ENCODE data around the gene PRR29.

The PRR29 gene

GRCh38 chr17:63963123-63963522 is 35.0 kb upstream of the PRR29 start:
- no peak for DNase-seq (ENCODE audit: low read depth, low spot score)
- H3K4me3 ChIP-seq (ENCODE audit: low read depth, low read length) = no peak overlapping the region
- TF ChIP-seq CTCF (IDR thresholded peaks at IDR 0.05; ENCODE audit: low read depth, low read length) = no peak
- in situ Hi-C loops (cut with HindIII; ENCODE audit: low sequenced_read_pairs) = no loop called here

GRCh38 chr17:63966646-63967264 is 31.4 kb upstream of the PRR29 start:
- no peak for TF ChIP-seq CTCF (IDR thresholded peaks at IDR 0.05; ENCODE audit: low read depth, low read length)
- no peak overlapping the region for H3K4me3 ChIP-seq (ENCODE audit: low read depth, low read length)
- DNase-seq (ENCODE audit: low read depth, low spot score) = no peak
- in situ Hi-C loops (cut with HindIII; ENCODE audit: low sequenced_read_pairs) = no loop called here

GRCh38 chr17:63967953-63968352 is 30.2 kb upstream of the PRR29 start:
- DNase-seq (ENCODE audit: low read depth, low spot score) = no peak
- no peak for TF ChIP-seq CTCF (IDR thresholded peaks at IDR 0.05; ENCODE audit: low read depth, low read length)
- in situ Hi-C loops (cut with HindIII; ENCODE audit: low sequenced_read_pairs) = no loop called here
- no peak overlapping the region for H3K4me3 ChIP-seq (ENCODE audit: low read depth, low read length)

GRCh38 chr17:63969278-63969677 is 28.9 kb upstream of the PRR29 start:
- no peak for TF ChIP-seq CTCF (IDR thresholded peaks at IDR 0.05; ENCODE audit: low read depth, low read length)
- no peak overlapping the region for H3K4me3 ChIP-seq (ENCODE audit: low read depth, low read length)
- in situ Hi-C loops (cut with HindIII; ENCODE audit: low sequenced_read_pairs) = no loop called here
- no peak for DNase-seq (ENCODE audit: low read depth, low spot score)

- in situ Hi-C loops (cut with HindIII; ENCODE audit: low sequenced_read_pairs) = no loop called here
- DNase-seq (ENCODE audit: low read depth, low spot score) = no peak
- no peak for TF ChIP-seq CTCF (IDR thresholded peaks at IDR 0.05; ENCODE audit: low read depth, low read length)
- no peak within 1 kb of the TSS for H3K4me3 ChIP-seq (ENCODE audit: low read depth, low read length)
These were observed 25.4 kb upstream of the PRR29 start, which contains the start of gene SCN4A for GRCh38 chr17:63972796-63973195. Gene SCN4A (minus strand): TSS chr17:63972918. CDS start chr17:63972841, 77 bp downstream.

- H3K4me3 ChIP-seq (ENCODE audit: low read depth, low read length) = no peak overlapping the region
- DNase-seq (ENCODE audit: low read depth, low spot score) = no peak
- TF ChIP-seq CTCF (IDR thresholded peaks at IDR 0.05; ENCODE audit: low read depth, low read length) = no peak
- in situ Hi-C loops (cut with HindIII; ENCODE audit: low sequenced_read_pairs) = no loop called here
These were observed 24.9 kb upstream of the PRR29 start for GRCh38 chr17:63973247-63973646.

Data from astrocyte of the spinal cord (primary cell).